ENCODE measurements around the gene CEP128. TPM values are rescaled to one million over a fixed set of nuclear protein-coding genes. Genes with fewer than 3 reads are reported as not detected.

CEP128 gene
- total RNA-seq, 1 donor, result 5.4 TPM

DNA sequence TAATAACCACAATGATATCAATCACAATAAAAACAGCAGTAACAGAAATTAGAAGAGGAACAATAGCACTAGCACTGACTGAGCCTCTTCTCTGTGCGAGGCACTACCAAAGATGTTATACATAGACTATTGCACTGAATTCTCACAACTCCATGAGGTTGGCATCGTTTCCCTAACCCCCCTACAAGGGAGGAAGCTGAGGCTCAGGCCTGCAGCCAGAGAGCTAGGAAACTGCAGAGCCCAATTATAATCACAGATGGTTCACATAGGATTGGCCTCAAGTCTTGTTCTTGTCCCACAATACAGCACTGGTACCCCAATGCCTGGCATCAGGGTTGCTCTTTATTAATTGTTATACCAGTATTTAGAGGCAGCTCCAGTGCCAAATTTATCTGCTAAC, 278.0 kb downstream of the CEP128 start:
- no peaks in the 10 kb centered on the region for H3K27me3 ChIP-seq (ENCODE audit: insufficient read depth, low read length)
- no peak overlapping the region for H3K4me2 ChIP-seq (ENCODE audit: insufficient read depth, low read length)
- no peaks in the 10 kb centered on the region for H3K79me2 ChIP-seq (ENCODE audit: insufficient read depth, low read length)
- no peak overlapping the region for H3K4me3 ChIP-seq (ENCODE audit: insufficient read depth, low read length)
- H3K36me3 ChIP-seq (ENCODE audit: insufficient read depth, low read length), result no peaks in the 10 kb centered on the region
- no peaks in the 10 kb centered on the region for H3K4me1 ChIP-seq (ENCODE audit: insufficient read depth, low read length)
- H3K9me3 ChIP-seq (ENCODE audit: low read depth, low read length), result no peaks in the 10 kb centered on the region
- H3K27ac ChIP-seq (ENCODE audit: low read depth, low read length), result no peak overlapping the region
- no peak for DNase-seq (ENCODE audit: insufficient read length, low spot score, missing footprints)
- no peak overlapping the region for H2AFZ ChIP-seq (ENCODE audit: low read length)
- no peaks in the 10 kb centered on the region for H4K20me1 ChIP-seq (ENCODE audit: insufficient read depth, low read length)
- TF ChIP-seq, protein P1, sequence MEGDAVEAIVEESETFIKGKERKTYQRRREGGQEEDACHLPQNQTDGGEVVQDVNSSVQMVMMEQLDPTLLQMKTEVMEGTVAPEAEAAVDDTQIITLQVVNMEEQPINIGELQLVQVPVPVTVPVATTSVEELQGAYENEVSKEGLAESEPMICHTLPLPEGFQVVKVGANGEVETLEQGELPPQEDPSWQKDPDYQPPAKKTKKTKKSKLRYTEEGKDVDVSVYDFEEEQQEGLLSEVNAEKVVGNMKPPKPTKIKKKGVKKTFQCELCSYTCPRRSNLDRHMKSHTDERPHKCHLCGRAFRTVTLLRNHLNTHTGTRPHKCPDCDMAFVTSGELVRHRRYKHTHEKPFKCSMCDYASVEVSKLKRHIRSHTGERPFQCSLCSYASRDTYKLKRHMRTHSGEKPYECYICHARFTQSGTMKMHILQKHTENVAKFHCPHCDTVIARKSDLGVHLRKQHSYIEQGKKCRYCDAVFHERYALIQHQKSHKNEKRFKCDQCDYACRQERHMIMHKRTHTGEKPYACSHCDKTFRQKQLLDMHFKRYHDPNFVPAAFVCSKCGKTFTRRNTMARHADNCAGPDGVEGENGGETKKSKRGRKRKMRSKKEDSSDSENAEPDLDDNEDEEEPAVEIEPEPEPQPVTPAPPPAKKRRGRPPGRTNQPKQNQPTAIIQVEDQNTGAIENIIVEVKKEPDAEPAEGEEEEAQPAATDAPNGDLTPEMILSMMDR (IDR thresholded peaks at IDR 0.05; ENCODE audit: extremely low read depth, low read depth, low read length), result no peak

DNA sequence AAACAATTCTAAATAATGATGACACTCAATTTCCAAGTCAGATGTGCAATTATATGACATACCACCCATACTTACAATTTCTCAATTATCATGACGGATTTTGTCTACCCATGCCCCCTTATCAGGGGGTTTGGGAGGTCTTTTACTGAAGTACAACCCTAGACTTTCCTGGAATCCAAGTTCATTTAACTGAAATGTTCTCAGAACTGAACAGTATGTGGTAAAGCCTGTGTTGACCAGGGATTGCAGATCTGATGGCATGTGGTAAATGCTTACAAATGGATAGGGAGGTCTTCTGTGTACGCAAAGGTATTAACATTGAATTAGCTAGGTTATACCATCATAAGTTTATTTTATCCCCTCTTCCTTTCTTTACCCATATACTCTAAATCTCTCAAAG, 281.8 kb downstream of the CEP128 start:
- Histone ChIP-seq H3K4me2 (ENCODE audit: insufficient read depth, low read length) (no peak overlapping the region), H3K27me3 (ENCODE audit: insufficient read depth, low read length) (no peaks in the 10 kb centered on the region), H3K79me2 (ENCODE audit: insufficient read depth, low read length) (no peaks in the 10 kb centered on the region), H3K9me3 (ENCODE audit: low read depth, low read length) (no peaks in the 10 kb centered on the region), H3K27ac (ENCODE audit: low read depth, low read length) (no peak overlapping the region), H3K4me3 (ENCODE audit: insufficient read depth, low read length) (no peak overlapping the region), H3K36me3 (ENCODE audit: insufficient read depth, low read length) (no peaks in the 10 kb centered on the region), H4K20me1 (ENCODE audit: insufficient read depth, low read length) (no peaks in the 10 kb centered on the region), H3K4me1 (ENCODE audit: insufficient read depth, low read length) (no peaks in the 10 kb centered on the region), H2AFZ (ENCODE audit: low read length) (no peak overlapping the region)
- TF ChIP-seq, protein P1 (IDR thresholded peaks at IDR 0.05; ENCODE audit: extremely low read depth, low read depth, low read length), result no peak
- DNase-seq (ENCODE audit: insufficient read length, low spot score, missing footprints), result no peak

DNA sequence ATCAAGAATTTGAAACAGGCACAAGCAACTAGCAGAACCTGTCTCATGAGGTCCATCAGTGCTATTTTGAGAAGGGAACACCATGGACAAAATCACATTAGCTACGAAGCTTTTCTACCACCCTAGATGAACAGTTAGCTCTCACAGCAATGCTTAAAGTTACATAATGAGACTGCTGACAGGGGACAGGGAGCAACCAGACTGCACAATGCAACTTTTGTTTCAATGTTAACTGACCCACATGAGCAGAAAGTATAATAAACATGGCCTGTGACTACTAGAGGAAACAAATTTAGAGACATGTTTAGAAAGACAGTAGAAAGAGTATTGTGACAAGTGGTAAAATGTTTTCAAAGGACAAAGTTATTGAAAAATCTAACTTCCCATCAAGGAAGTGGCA, 282.8 kb downstream of the CEP128 start:
- Histone ChIP-seq H3K9me3 (ENCODE audit: low read depth, low read length) (no peaks in the 10 kb centered on the region), H3K36me3 (ENCODE audit: insufficient read depth, low read length) (no peaks in the 10 kb centered on the region), H3K4me2 (ENCODE audit: insufficient read depth, low read length) (no peak overlapping the region), H3K27me3 (ENCODE audit: insufficient read depth, low read length) (no peaks in the 10 kb centered on the region), H3K4me3 (ENCODE audit: insufficient read depth, low read length) (no peak overlapping the region), H2AFZ (ENCODE audit: low read length) (peak overlapping the region; percentile 34), H3K27ac (ENCODE audit: low read depth, low read length) (no peak overlapping the region), H4K20me1 (ENCODE audit: insufficient read depth, low read length) (no peaks in the 10 kb centered on the region), H3K4me1 (ENCODE audit: insufficient read depth, low read length) (no peaks in the 10 kb centered on the region), H3K79me2 (ENCODE audit: insufficient read depth, low read length) (no peaks in the 10 kb centered on the region)
- TF ChIP-seq, protein P1 (IDR thresholded peaks at IDR 0.05; ENCODE audit: extremely low read depth, low read depth, low read length), result no peak
- DNase-seq (ENCODE audit: insufficient read length, low spot score, missing footprints), result no peak

DNA sequence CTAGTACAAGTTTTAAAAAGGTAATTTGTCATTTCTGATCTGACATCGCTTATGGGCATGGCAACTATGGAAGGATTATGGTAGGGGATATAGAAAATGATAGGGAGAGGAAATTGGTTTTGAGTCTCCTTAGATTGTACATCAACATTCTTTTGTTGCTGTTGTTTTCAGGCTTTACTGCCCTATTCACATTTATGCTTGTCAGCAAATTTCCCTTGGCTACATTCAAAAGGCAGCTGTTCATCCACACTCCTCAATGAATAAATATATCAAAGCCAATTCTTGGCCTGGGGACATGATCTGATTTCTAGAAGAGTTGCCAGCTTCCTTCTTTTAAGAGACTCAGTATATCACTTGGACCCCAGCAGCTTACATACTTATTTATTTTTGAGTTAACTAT, 283.4 kb downstream of the CEP128 start:
- Histone ChIP-seq H3K4me3 (ENCODE audit: insufficient read depth, low read length) (no peak overlapping the region), H3K9me3 (ENCODE audit: low read depth, low read length) (no peaks in the 10 kb centered on the region), H3K79me2 (ENCODE audit: insufficient read depth, low read length) (no peaks in the 10 kb centered on the region), H2AFZ (ENCODE audit: low read length) (no peak overlapping the region), H3K36me3 (ENCODE audit: insufficient read depth, low read length) (no peaks in the 10 kb centered on the region), H4K20me1 (ENCODE audit: insufficient read depth, low read length) (no peaks in the 10 kb centered on the region), H3K27ac (ENCODE audit: low read depth, low read length) (no peak overlapping the region), H3K4me1 (ENCODE audit: insufficient read depth, low read length) (no peaks in the 10 kb centered on the region), H3K27me3 (ENCODE audit: insufficient read depth, low read length) (no peaks in the 10 kb centered on the region), H3K4me2 (ENCODE audit: insufficient read depth, low read length) (no peak overlapping the region)
- DNase-seq (ENCODE audit: insufficient read length, low spot score, missing footprints), result no peak
- TF ChIP-seq, protein P1 (IDR thresholded peaks at IDR 0.05; ENCODE audit: extremely low read depth, low read depth, low read length), result no peak
